ENCODE results near the gene RASAL2.

DNA sequence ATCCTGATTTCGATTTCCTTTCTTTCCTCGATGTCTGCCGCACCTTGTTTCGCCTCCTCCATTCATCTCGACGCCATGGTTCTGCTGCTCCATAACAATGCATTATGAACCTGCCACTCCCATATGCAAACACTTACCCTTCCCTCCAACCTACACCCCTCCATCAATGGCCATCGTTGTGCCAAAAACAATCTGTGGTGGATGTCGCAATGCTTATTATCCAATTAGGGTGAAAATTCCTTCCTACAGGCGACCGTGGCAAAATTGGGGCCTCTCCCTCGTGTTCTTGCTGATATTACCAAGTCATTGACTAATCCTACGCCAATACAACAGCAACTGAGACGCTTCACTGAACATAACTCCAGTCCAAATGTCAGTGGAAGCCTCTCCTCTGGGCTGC lies 362.6 kb downstream of the RASAL2 start:
- TF ChIP-seq, protein P1, sequence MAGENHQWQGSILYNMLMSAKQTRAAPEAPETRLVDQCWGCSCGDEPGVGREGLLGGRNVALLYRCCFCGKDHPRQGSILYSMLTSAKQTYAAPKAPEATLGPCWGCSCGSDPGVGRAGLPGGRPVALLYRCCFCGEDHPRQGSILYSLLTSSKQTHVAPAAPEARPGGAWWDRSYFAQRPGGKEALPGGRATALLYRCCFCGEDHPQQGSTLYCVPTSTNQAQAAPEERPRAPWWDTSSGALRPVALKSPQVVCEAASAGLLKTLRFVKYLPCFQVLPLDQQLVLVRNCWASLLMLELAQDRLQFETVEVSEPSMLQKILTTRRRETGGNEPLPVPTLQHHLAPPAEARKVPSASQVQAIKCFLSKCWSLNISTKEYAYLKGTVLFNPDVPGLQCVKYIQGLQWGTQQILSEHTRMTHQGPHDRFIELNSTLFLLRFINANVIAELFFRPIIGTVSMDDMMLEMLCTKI (IDR thresholded peaks at IDR 0.05; ENCODE audit: partially characterized antibody) = no peak
- TF ChIP-seq ATF1 (CRISPR knock-in tag; IDR thresholded peaks at IDR 0.05) (no peak), ATF1 (tag; IDR thresholded peaks at IDR 0.05) (no peak)

Measured in K562 (cell line).